HEK293 (cell line): Measurements from ENCODE around the gene CALML3.

Source experiments
- KLF10 ChIP-seq: fragments of 450-650 bp; IDR thresholded peaks from 2 replicates; pipeline ENCODE4 v1.5.1; 2018; ENCODE audit warnings: missing biosample characterization, mild to moderate bottlenecking, missing genetic modification characterization
- KLF9 ChIP-seq: fragments of 450-650 bp; formaldehyde crosslinking; IDR thresholded peaks from 2 replicates; pipeline ENCODE4 v1.5.1; 2016; ENCODE audit warnings: missing biosample characterization, missing genetic modification characterization, low read depth
- ZNF121 ChIP-seq: fragments of 450-650 bp; formaldehyde crosslinking; IDR thresholded peaks from 2 replicates; pipeline ENCODE4 v1.5.1; 2016; ENCODE audit warnings: missing biosample characterization, missing genetic modification characterization
- ZNF169 ChIP-seq: fragments of 450-650 bp; formaldehyde crosslinking; IDR thresholded peaks from 2 replicates; pipeline ENCODE4 v1.5.1; 2016; ENCODE audit warnings: missing biosample characterization, missing genetic modification characterization
- ZNF221 ChIP-seq: fragments of 450-650 bp; formaldehyde crosslinking; IDR thresholded peaks from 2 replicates; pipeline ENCODE4 v1.5.1; 2017; ENCODE audit warnings: missing biosample characterization, missing genetic modification characterization, borderline replicate concordance
- ZNF501 ChIP-seq: fragments of 450-650 bp; formaldehyde crosslinking; IDR thresholded peaks from 2 replicates; pipeline ENCODE4 v1.5.1; 2016; ENCODE audit warnings: missing biosample characterization, missing genetic modification characterization
- TF ChIP-seq, protein P1 (sequence below): fragments of 450-650 bp; formaldehyde crosslinking; IDR thresholded peaks from 2 replicates; pipeline ENCODE4 v1.5.1; 2016; ENCODE audit warnings: missing biosample characterization, missing genetic modification characterization
- TF ChIP-seq, protein P2 (sequence below): fragments of 450-650 bp; formaldehyde crosslinking; IDR thresholded peaks from 2 replicates; pipeline ENCODE4 v1.5.1; 2016; ENCODE audit warnings: missing biosample characterization, missing genetic modification characterization

DNA sequence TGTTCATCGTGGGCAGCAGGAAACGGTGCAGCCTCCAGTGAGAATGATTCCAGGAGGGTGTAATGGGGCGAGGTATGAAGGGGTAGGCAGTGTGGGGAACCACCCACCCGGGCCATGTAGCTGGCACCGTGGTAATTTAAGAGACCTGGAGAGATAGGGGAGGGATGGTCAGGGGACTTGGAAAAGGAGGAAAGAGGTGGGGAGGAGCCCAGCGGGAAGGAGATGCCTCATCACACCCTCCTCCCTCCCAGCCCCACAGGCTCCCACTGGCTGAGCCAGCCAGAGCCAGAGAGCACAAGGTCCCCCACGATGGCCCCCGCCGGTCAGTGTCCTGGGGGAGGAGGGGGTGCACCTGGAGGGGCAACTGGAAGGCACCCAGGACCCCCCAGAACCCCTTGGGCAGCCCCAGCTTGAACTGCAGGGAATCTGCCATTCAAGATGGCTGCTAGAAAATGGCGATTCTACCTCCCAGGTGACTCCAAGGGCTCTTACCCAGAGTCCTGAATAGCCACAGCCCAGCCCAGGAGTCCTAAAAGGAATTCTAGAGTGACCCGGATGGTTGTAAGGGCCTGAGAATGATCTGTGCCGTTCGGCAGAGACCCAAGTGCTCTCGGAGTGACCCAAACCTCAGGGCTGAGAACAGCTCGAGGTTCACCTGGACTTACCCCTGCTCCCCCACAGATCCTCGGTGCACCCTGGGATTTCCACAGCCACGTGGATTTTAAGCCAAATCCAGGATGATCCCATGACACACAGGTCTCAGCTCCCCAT lies 28.8 kb downstream of the CALML3 start:
- TF ChIP-seq ZNF221 (tag by site-specific recombination) = no peak
- TF ChIP-seq, protein P1, sequence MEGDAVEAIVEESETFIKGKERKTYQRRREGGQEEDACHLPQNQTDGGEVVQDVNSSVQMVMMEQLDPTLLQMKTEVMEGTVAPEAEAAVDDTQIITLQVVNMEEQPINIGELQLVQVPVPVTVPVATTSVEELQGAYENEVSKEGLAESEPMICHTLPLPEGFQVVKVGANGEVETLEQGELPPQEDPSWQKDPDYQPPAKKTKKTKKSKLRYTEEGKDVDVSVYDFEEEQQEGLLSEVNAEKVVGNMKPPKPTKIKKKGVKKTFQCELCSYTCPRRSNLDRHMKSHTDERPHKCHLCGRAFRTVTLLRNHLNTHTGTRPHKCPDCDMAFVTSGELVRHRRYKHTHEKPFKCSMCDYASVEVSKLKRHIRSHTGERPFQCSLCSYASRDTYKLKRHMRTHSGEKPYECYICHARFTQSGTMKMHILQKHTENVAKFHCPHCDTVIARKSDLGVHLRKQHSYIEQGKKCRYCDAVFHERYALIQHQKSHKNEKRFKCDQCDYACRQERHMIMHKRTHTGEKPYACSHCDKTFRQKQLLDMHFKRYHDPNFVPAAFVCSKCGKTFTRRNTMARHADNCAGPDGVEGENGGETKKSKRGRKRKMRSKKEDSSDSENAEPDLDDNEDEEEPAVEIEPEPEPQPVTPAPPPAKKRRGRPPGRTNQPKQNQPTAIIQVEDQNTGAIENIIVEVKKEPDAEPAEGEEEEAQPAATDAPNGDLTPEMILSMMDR (tag by site-specific recombination) = no peak
- TF ChIP-seq ZNF121 (tag by site-specific recombination) = no peak
- TF ChIP-seq, protein P2, sequence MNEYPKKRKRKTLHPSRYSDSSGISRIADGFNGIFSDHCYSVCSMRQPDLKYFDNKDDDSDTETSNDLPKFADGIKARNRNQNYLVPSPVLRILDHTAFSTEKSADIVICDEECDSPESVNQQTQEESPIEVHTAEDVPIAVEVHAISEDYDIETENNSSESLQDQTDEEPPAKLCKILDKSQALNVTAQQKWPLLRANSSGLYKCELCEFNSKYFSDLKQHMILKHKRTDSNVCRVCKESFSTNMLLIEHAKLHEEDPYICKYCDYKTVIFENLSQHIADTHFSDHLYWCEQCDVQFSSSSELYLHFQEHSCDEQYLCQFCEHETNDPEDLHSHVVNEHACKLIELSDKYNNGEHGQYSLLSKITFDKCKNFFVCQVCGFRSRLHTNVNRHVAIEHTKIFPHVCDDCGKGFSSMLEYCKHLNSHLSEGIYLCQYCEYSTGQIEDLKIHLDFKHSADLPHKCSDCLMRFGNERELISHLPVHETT (tag by site-specific recombination) = no peak
- TF ChIP-seq ZNF501 (tag by site-specific recombination) = no peak
- TF ChIP-seq KLF9 (tag by site-specific recombination) = no peak
- no peak for TF ChIP-seq KLF10
- no peak for TF ChIP-seq ZNF169
